ENCODE data around the gene UBE2J2.

DNA sequence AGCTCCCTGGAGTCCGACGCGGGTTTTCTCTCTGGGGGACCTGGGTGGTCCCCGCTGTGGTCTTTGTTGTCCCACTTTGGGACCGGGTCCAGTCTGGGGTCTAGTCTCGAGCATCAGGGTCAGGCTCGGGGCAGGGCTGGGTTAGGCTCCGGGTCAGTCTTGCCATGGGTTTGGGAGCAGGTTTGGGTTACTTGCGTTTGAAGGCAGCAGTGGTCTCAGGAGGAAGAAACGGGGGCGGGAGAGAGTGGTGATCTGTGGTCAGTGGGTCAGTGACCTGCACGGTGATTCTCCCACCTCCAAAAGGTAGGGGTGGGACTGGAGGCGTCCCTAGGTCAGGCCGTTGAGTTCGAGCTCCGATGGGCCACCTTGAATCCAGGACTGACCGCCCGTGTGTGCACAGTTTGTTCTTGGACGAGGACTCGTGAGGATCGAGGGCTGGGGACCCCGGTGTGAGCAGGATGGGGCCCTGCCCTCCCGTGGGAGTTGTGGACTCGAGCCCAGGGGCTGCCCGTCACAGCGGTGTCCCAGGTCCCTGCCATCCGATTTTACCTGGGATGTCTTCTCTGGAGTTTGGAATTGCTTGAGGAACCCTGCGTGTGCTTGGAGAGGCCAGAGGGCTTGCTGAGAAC lies 39.4 kb downstream of the UBE2J2 start:
- TF ChIP-seq, protein P1, sequence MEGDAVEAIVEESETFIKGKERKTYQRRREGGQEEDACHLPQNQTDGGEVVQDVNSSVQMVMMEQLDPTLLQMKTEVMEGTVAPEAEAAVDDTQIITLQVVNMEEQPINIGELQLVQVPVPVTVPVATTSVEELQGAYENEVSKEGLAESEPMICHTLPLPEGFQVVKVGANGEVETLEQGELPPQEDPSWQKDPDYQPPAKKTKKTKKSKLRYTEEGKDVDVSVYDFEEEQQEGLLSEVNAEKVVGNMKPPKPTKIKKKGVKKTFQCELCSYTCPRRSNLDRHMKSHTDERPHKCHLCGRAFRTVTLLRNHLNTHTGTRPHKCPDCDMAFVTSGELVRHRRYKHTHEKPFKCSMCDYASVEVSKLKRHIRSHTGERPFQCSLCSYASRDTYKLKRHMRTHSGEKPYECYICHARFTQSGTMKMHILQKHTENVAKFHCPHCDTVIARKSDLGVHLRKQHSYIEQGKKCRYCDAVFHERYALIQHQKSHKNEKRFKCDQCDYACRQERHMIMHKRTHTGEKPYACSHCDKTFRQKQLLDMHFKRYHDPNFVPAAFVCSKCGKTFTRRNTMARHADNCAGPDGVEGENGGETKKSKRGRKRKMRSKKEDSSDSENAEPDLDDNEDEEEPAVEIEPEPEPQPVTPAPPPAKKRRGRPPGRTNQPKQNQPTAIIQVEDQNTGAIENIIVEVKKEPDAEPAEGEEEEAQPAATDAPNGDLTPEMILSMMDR (IDR thresholded peaks at IDR 0.05): no peak
- TF ChIP-seq POLR2AphosphoS5 (IDR thresholded peaks at IDR 0.05) (no peak), POLR2A (IDR thresholded peaks at IDR 0.05) (no peak)

Measured in suprapubic skin (tissue), 4 donors.